NCI-H748 (cell line): ENCODE data around the gene LIMS1.
A peak's percentile ranks its signal among the peaks of the same experiment; 100 is the strongest.

Source experiments
- DNase-seq: peaks from one replicate; lab custom pipeline; 2025; ENCODE audit not compliant: unreplicated experiment; lab: John Stamatoyannopoulos, UW

LIMS1 gene

DNA sequence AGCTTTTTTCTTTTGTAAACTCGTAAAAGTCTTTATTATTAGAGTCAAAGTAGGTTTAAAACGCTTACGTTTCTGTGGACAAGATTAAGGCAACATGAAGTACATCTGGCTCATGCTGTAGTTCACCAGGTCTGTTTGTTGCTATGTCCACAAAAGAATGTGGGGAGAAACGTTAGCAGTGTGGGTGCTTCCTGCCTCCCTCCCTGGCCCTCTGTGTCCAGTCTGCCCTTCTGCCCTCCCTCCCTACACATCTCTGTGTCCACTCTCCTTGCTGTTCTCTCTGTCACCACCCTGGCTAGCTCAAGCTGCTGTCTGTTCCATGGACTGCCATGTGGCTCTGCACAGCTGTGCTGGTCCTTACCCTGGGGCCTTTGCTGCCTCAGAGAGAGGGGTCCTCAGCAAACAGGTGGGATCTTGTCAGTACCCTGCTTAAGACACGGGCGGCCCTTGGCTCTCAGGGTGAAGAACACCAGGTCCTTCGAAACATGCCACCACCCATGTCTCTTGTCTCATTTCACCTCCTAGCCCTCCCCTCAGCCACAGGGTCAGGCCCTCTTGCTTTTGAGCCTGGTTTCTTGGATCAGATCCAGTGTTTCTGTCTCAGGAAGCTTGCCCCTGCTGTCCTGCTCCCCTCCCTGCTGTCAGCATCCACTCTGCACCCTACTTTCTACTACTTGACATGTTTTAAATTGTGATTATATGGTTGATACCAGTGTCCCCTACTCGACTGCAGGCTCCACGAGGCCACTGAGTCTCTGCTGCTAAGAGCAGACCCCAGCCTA, 79.2 kb downstream of the LIMS1 start:
- DNase-seq, result no peak

- no peak for DNase-seq
These were observed 79.8 kb downstream of the LIMS1 start for GRCh38 chr2:108614043-108614545.

DNA sequence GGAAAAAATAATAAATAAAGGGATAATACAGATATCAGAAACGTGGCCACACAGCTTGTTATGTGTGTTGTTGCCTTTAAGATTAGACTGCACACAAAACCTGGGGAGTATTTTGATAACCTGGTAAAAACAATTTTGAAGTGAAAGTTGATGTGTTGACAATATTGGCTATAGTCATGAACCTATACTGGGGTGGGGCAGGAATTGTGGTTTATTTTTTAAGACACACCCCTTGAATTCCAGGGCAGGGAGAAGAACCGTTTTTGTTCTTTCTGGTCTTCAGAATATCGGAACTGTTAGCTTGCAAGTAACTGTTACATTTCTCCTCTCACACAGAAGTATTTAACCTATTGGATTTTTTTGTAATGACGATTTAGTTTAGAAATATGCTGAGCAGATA, 80.4 kb downstream of the LIMS1 start:
- DNase-seq, result no peak

- DNase-seq, result peak; percentile 89
These were observed 81.3 kb downstream of the LIMS1 start for GRCh38 chr2:108615480-108616090.

DNA sequence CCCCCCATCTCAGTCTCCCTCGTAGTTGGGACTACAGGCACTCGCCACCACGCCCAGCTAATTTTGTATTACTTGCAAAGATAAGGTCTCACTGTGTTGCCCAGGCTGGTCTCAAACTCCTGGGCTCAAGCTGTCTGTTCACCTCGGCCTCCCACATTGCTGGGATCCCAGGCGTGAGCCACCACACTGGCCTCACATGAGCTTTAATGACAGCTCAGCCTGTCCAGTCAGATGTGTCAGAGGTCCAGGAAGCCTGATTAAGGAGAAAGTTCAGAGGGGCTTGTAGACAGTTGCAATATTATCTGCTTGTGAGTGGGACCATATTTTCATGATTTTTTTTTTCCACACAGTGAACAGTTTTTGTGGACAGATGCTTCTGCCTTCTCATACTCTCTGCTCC, 82.0 kb downstream of the LIMS1 start:
- DNase-seq, result no peak

DNA sequence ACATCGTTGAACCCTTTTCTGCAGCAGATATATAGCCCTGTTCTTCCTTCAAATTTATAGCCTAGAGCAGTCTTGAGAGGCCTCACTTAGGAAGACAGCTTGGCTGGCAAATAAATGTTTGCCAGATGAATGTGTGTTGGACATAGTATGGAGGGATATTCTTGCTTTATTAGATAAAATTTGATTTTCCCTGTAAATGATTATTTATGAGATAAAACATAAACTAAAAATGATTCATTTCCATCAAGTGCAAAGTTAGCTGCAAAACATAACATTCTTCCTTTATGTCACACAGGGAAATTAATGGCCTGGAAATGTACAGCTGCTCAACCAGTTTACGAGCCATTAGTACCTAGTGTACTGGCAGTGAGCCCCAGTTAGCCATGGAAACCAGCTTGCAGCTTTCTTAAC, 82.5 kb downstream of the LIMS1 start:
- DNase-seq, result peak; percentile 81

GRCh38 chr2:108617617-108618016, 83.3 kb downstream of the LIMS1 start:
- peak; percentile 15 for DNase-seq

DNA sequence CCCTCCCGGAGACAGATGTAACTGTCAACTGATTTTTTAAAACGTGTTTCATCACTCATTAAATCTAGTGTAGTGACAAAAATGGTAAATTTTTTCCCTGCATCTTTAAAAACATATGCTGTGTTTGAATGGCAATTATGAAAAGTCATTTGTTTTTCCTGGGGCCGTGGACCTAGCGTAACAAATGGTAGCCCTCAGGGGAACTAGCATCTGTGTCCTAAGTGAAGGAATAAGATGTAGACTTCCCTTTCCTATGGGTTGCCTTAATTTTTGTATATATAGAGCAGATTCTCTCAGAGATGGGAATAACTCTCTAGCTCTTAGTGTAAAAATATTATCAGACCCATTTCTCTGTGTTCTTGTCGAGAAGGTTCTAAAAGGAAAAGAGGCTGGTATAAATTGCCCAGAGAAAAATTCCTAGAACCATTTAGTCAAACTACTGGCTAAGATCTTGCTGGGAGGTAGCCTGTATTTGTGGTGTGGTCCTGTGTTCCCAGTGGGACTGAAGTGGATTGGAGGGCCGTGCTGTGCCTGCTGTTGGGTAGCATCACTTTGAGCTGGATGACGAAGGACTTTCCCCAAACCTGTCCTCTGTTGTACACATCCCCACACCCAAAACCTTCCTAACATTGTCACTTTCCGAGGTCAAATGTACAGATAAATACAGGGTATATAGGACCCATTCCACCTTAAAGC, 85.8 kb downstream of the LIMS1 start:
- peak; percentile 24 for DNase-seq

DNA sequence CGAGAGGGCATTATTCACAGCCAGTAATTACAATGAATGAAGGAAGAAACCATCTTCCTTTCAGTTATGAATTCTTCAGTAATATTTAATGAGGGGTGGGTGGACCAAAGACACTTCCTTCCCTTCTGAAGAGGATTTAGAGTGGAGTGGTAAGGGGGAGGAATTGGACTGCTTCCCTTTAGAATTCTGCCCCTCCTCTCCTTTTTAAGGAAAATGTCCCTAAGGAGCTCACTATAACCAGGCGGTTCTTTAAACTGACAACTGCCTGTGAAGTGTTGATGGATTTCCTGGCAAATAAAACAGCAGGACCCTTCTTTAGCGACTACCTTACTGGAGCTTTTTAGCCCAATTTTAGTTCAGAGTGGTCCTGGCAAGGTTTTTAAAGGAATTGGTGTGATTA, 86.4 kb downstream of the LIMS1 start:
- peak; percentile 20 for DNase-seq

DNA sequence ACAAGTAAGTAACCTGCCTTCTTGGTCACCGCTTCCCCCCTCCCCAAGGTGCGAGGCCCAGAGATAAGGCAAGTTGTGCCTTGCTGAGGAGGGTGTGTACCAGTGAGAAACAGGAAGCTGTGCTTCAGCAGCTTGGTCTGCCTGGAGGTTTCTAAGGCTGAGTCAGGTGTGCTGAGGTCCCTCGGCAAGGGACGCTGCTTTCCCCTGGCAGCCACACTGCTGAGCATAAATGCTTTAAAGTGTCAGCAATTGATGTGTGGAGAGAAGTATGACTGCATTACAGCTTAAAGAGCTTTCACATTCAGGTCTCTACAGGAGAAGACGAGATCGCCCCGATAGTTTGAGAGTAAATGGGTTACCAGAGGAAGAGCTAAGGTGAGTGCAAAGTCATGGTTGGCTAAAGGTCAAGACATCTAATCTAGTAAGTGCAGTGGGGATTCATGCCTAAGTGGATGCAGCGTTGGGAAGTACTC, 86.9 kb downstream of the LIMS1 start:
- peak; percentile 69 for DNase-seq

GRCh38 chr2:108621687-108622681, 87.7 kb downstream of the LIMS1 start:
- DNase-seq, result no peak

DNA sequence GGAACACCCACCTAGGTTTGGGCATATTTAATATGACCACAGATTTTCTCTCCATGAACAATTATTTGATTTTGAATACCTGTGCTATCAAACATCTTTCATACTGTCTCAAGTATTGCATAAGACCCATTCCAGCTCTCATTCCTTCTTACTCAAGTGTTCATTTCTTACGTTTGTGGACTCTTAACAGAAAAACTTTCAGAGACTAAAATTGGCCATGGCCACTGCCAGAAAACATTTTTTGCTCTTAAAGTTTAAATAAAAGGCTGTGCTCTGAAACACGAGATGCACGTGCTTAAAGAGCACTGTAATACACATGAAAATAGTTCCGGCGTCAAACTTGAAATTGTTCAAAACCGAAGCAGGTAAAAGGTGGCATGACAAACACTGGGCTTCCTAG, 89.3 kb downstream of the LIMS1 start:
- no peak for DNase-seq

DNA sequence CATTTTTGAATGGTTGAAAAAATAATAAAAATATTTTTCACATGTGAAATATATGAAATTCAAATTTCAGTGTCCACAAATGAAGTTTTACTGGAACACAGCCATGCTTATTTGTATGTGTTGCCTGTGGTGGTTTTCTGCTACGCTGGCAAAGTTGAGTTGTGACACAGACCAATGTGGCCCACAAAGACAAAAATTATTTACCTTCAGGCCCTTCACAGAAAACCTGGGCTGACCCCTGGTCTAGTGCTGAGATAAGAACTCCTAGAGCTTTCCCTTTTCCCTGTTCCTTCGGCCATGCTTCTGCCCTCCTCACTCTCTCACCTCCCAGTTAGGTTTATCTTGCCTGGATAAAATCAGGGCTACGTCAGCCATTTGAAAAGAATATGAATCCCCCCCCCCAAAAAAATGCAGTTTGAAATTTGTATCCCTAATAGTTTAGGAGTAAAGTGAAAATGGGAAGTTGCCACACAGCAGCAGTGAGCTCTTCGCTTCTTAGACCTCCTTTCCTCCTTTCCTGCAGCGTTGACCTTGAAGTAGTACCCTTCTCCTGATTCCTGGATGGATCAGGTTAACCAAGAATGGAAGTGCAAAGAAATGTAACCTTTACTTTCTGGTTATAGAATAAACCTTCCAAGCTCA, 91.0 kb downstream of the LIMS1 start:
- no peak for DNase-seq

DNA sequence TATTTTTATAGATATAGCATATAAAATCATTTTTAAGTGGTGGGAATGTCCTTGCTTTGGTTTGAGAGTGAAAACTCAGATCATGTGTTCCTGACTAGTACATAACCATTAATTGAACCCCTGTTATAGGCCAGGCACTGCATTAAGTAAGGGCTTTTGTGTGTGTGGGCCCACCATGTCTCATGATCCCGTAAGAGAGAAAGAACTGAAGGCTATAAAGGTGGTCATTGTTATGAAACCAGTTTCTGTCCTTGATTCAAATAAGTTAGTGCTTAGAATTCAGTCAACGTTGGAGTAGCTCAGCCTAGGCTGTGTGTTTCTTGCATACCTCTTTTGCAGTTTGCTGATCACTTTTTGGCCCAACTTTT, 91.5 kb downstream of the LIMS1 start:
- DNase-seq, result no peak

DNA sequence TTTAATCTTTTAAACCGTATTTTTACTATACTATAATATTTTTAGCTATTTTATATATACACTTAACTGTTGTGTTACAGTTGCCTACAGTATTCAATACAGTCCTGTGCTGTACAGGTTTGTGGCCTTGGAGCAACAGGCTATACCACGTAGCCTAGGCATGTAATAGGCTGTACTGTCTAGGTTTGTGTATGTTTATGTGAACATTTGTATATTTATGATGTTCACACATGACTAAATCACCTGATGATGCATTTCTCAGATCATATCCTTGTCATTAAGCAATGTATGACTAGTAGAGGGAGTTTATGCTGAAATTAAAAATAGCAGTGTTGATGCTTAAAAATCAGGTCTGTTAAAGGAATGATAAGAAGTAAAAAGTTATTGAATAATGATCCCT, 92.7 kb downstream of the LIMS1 start:
- DNase-seq, result no peak

GRCh38 chr2:108627911-108628567, 93.8 kb downstream of the LIMS1 start:
- DNase-seq, result no peak

GRCh38 chr2:108628936-108629335, 94.7 kb downstream of the LIMS1 start:
- no peak for DNase-seq

GRCh38 chr2:108629417-108629816, 95.1 kb downstream of the LIMS1 start:
- no peak for DNase-seq

- no peak for DNase-seq
These were observed 96.5 kb downstream of the LIMS1 start for GRCh38 chr2:108630567-108631405.
